HepG2 (cell line): ENCODE results near the gene BRD2. TPM values are rescaled to one million over a fixed set of nuclear protein-coding genes. Genes with fewer than 3 reads are reported as not detected.

Source experiments
- ATAC-seq: fragments of 200-7000 bp; cut with Tn5 transposase; 3 replicates; pipeline ENCODE4 v1.9.1; 2020; ENCODE audit warnings: mild to moderate bottlenecking, moderate library complexity
- BruUV-seq: library from RNA; stranded (reverse); fragments of 400-500 nt; replicated peaks from 2 replicates; lab custom pipeline; 2021; lab: Mats Ljungman, UMichigan
- CTCF ChIA-PET: fragments of 300-600 bp; formaldehyde crosslinking; extraction: SDS; loops from one replicate; lab custom pipeline; 2021; ENCODE audit warnings: low total read pairs, inconsistent platforms, low intra/inter-chr PET ratio; lab: Yijun Ruan, JAX
- POLR2A ChIA-PET: fragments of 350-600 bp; sonication (Branson Sonifier 250); formaldehyde crosslinking; loops from one replicate; lab custom pipeline; 2020; ENCODE audit warnings: antibody characterized with exemption, inconsistent platforms; lab: Yijun Ruan, JAX
- DNase-seq: peaks from one replicate; pipeline ENCODE4 v3.0.0-alpha.2; 2015; ENCODE audit warnings: low spot score
- FAIRE-seq: peaks from 3 replicates; lab custom pipeline; 2011; peaks lifted over from hg19 to GRCh38; lab: Jason Lieb, UNC
- H2AFZ ChIP-seq: one replicate; pipeline ENCODE4 v1.6.1; 2011; ENCODE audit warnings: low read length, inconsistent platforms
- H3K27ac ChIP-seq: fragments of 300-600 bp; 3 replicates; pipeline ENCODE4 v1.8.0; 2011; ENCODE audit warnings: mixed run types, mild to moderate bottlenecking, mixed read lengths, low read length, inconsistent platforms; ENCODE audit not compliant: insufficient read depth; ENCODE audit errors: extremely low read length
- H3K27me3 ChIP-seq, 2 experiments: fragments of 200-600 bp in 1 of 2; 2 replicates in 1 of 2; 3 replicates in 1 of 2; pipeline versions ENCODE4 v1.6.0 to v1.8.0; 2011; ENCODE audit warnings: low read length in 2 of 2, mild to moderate bottlenecking in 2 of 2, moderate library complexity in 2 of 2, inconsistent platforms in 1 of 2; ENCODE audit not compliant: insufficient read depth in 2 of 2, control insufficient read depth in 1 of 2
- H3K36me3 ChIP-seq, 2 experiments: fragments of 200-600 bp in 1 of 2; replicated peaks in 1 of 2; 2 replicates in 1 of 2; 3 replicates in 1 of 2; pipeline versions ENCODE4 v1.5.1 to v1.8.0; 2011; ENCODE audit warnings: low read length in 2 of 2, inconsistent platforms in 1 of 2; ENCODE audit not compliant: insufficient read depth in 2 of 2, control insufficient read depth in 1 of 2
- H3K4me1 ChIP-seq: 2 replicates; pipeline ENCODE4 v1.5.1; 2012; ENCODE audit warnings: low read length, inconsistent platforms; ENCODE audit not compliant: insufficient read depth
- H3K4me2 ChIP-seq: 2 replicates; pipeline ENCODE4 v1.6.0; 2011; ENCODE audit warnings: low read depth, low read length, inconsistent platforms
- H3K4me3 ChIP-seq, 3 experiments: fragments of 200-600 bp in 1 of 3; sonication (generic), shearing (Covaris generic) in 1 of 3; replicated peaks in 1 of 3; 2 replicates each; pipeline ENCODE4 v1.5.1; 2011 to 2016; ENCODE audit warnings: low read length in 3 of 3, inconsistent platforms in 2 of 3, low read depth in 2 of 3, mild to moderate bottlenecking in 2 of 3, control low read depth in 1 of 3, mixed read lengths in 1 of 3; ENCODE audit not compliant: insufficient read depth in 1 of 3
- H3K79me2 ChIP-seq: one replicate; pipeline ENCODE4 v1.6.1; 2011; ENCODE audit warnings: low read length, inconsistent platforms; ENCODE audit not compliant: insufficient read depth
- H3K9ac ChIP-seq: 2 replicates; pipeline ENCODE4 v1.6.0; 2011; ENCODE audit warnings: mild to moderate bottlenecking, low read depth, low read length, inconsistent platforms; ENCODE audit not compliant: insufficient read depth
- H3K9me3 ChIP-seq: 2 replicates; pipeline ENCODE4 v1.5.1; 2012; ENCODE audit warnings: mild to moderate bottlenecking, low read length
- H4K20me1 ChIP-seq: 2 replicates; pipeline ENCODE4 v1.6.0; 2011; ENCODE audit warnings: inconsistent platforms, mild to moderate bottlenecking, low read length, moderate library complexity; ENCODE audit not compliant: insufficient read depth
- CBX5 ChIP-seq: sonication (generic); formaldehyde crosslinking; IDR thresholded peaks from 2 replicates; pipeline ENCODE4 v1.4.0; 2020; ENCODE audit warnings: missing genetic modification reagents, borderline replicate concordance
- IKZF1 ChIP-seq: fragments of 450-650 bp; IDR thresholded peaks from 2 replicates; pipeline ENCODE4 v1.7.1; 2016
- IKZF4 ChIP-seq: sonication (generic); formaldehyde crosslinking; IDR thresholded peaks from 2 replicates; pipeline ENCODE4 v1.5.1; 2020; ENCODE audit warnings: borderline replicate concordance, mild to moderate bottlenecking, low read depth, missing genetic modification reagents; ENCODE audit errors: not compliant biosample characterization
- LCORL ChIP-seq, 2 experiments: fragments of 450-650 bp in 1 of 2; sonication (generic) in 1 of 2; formaldehyde crosslinking in 1 of 2; IDR thresholded peaks; 2 replicates each; pipeline versions ENCODE4 v1.5.0 to v1.6.1; 2017 to 2020; ENCODE audit warnings: antibody characterized with exemption in 1 of 2, missing genetic modification reagents in 1 of 2
- SIN3A ChIP-seq: IDR thresholded peaks from 2 replicates; pipeline ENCODE4 v1.6.1; 2011; ENCODE audit warnings: low read depth, mild to moderate bottlenecking, control low read depth, low read length, borderline replicate concordance
- ZBTB3 ChIP-seq: sonication (generic); formaldehyde crosslinking; IDR thresholded peaks from 2 replicates; pipeline ENCODE4 v1.4.0; 2020; ENCODE audit warnings: low read depth, mild to moderate bottlenecking, moderate library complexity, missing genetic modification reagents, borderline replicate concordance
- ZNF747 ChIP-seq: sonication (generic); formaldehyde crosslinking; IDR thresholded peaks from 2 replicates; pipeline ENCODE4 v1.8.1; 2023; ENCODE audit warnings: missing genetic modification reagents, mild to moderate bottlenecking, borderline replicate concordance
- ZNF776 ChIP-seq: sonication (generic); formaldehyde crosslinking; IDR thresholded peaks from 2 replicates; pipeline ENCODE4 v1.4.0; 2020; ENCODE audit warnings: mild to moderate bottlenecking, missing genetic modification reagents
- WGBS: methylation state at CpG from one replicate; pipeline ENCODE4 v1.1.6; 2017; ENCODE audit warnings: low lambda C conversion rate; 5-methylcytosine and 5-hydroxymethylcytosine counted together
- in situ Hi-C: cut with HindIII; loops from 2 replicates; pipeline ENCODE4 v1.10.0; 2017; ENCODE audit warnings: low pct_unique_long_range_greater_than_20kb; ENCODE audit not compliant: extremely low pct_ligation_motif_present
- intact Hi-C: fragments of 100-400 bp; cut with micrococcal nuclease; formaldehyde crosslinking; loops from one replicate; pipeline ENCODE4 v1.10.0; 2022; ENCODE audit not compliant: unreplicated experiment
- polyA plus RNA-seq, 8 experiments: library from polyadenylated mRNA; depleted of rRNA in 3 of 8; stranded (reverse) in 7 of 8; unstranded in 1 of 8; fragments of >200 nt; fragmentation: Illumina TruSeq in 4 of 8; extraction: Trizol in 4 of 8; gene quantifications; 2 replicates each; pipeline versions ENCODE4 v1.2.1 to v1.2.3, GENCODE V29; 2011 to 2016; ENCODE audit warnings: low read depth in 4 of 8, missing spikeins in 1 of 8, mixed read lengths in 1 of 8; ENCODE audit not compliant: insufficient read depth in 1 of 8
- total RNA-seq, 5 experiments: library from RNA; depleted of rRNA; stranded (reverse); fragments of >200 nt; fragmentation: Illumina TruSeq; extraction: Trizol; gene quantifications; 2 replicates each; pipeline ENCODE4 v1.2.3, GENCODE V29; 2016; ENCODE audit warnings: low read depth in 1 of 5
- TF ChIP-seq, protein P1 (sequence below): sonication (generic); formaldehyde crosslinking; IDR thresholded peaks from 2 replicates; pipeline ENCODE4 v1.9.0; 2022; ENCODE audit warnings: missing genetic modification reagents, mild to moderate bottlenecking, borderline replicate concordance
- TF ChIP-seq, protein P2 (sequence below): sonication (generic); formaldehyde crosslinking; IDR thresholded peaks from 2 replicates; pipeline ENCODE4 v1.4.0; 2020; ENCODE audit warnings: mild to moderate bottlenecking, low read depth, missing genetic modification reagents

BRD2 gene
- total and polyA plus RNA-seq, 2 of the 13 experiments (the other 11 are each of a cell fraction or from before 2014, with no cell fraction given), result 143 to 202 TPM

DNA sequence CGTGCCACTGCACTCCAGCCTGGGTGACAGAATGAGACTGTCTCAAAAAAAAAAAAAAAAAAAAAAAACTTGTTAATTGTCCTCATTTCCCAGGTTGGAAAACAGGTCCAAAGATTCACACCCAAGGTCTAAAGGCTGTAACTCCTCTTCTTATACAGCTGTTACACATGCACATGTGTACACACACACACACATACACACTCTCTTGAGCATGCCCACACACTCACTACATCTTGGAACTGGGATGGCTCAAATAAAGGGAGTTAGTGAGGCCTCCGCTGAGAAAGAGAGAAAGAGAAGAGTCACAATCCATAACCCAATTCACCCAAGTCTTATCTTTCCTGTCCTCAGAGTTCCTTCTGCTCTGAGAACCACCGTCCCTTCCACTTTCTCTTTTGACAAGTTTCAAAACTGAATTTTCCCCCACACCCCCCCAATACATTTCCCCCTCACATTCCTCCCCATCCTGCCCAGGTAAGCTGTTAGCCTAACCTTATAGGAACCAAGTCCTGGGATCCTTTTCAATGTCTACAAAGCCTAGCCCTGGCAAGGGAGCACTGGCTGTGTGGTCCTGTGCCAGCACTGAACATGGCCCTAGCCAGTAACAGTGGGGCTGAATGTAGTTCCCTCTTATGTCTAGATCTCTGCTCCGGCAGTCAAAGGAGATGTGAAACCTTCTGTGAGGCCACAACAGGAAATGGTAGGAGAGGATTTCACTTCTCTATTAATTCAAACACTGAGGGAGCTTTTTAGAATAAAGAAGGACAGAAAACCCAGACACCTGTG lies 24.3 kb upstream of the BRD2 start:
- TF ChIP-seq IKZF4 (CRISPR knock-in tag) (no peak), ZBTB3 (CRISPR knock-in tag) (no peak), SIN3A (no peak), ZNF747 (no peak), LCORL (IDR thresholded peaks at IDR 0.05) (no peak), LCORL (CRISPR knock-in tag; IDR thresholded peaks at IDR 0.05) (no peak), ZNF776 (CRISPR knock-in tag) (no peak), CBX5 (CRISPR knock-in tag) (no peak), IKZF1 (no peak)
- TF ChIP-seq, protein P1, sequence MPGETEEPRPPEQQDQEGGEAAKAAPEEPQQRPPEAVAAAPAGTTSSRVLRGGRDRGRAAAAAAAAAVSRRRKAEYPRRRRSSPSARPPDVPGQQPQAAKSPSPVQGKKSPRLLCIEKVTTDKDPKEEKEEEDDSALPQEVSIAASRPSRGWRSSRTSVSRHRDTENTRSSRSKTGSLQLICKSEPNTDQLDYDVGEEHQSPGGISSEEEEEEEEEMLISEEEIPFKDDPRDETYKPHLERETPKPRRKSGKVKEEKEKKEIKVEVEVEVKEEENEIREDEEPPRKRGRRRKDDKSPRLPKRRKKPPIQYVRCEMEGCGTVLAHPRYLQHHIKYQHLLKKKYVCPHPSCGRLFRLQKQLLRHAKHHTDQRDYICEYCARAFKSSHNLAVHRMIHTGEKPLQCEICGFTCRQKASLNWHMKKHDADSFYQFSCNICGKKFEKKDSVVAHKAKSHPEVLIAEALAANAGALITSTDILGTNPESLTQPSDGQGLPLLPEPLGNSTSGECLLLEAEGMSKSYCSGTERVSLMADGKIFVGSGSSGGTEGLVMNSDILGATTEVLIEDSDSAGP (CRISPR knock-in tag), result no peak
- TF ChIP-seq, protein P2, sequence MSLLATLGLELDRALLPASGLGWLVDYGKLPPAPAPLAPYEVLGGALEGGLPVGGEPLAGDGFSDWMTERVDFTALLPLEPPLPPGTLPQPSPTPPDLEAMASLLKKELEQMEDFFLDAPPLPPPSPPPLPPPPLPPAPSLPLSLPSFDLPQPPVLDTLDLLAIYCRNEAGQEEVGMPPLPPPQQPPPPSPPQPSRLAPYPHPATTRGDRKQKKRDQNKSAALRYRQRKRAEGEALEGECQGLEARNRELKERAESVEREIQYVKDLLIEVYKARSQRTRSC, result no peak
- Histone ChIP-seq H3K4me3 (no peak overlapping the region), H3K27me3 (peaks cover 2 to 13% of the 10 kb centered on the region in 2 experiments; a peak in 4 of 5 replicates), H2AFZ (no peak overlapping the region), H3K27ac (no peak overlapping the region), H3K9me3 (peaks cover 5% of the 10 kb centered on the region), H3K4me2 (no peak overlapping the region), H3K4me1 (no peaks in the 10 kb centered on the region), H3K79me2 (no peaks in the 10 kb centered on the region), H4K20me1 (no peaks in the 10 kb centered on the region), H3K36me3 (no peaks in the 10 kb centered on the region), H3K9ac (no peak overlapping the region)
- POLR2A ChIA-PET, result interaction anchor here (0.7 to 2.7 kb wide), 3 partner anchors 28 to 748 kb away, joined by 3 to 10 read pairs (median 4); no protein-coding TSS in a partner anchor
- BruUV-seq, result no TSS peak
- intact Hi-C loops (no loop called here), in situ Hi-C loops (no loop called here)
- ATAC-seq (no peak), FAIRE-seq (no peak), DNase-seq (no peak)
- WGBS, result 45% methylated on average over 4 of the region's 4 CpGs
- CTCF ChIA-PET, result no interaction called here
